ENCODE results near the gene BSND. TPM values are rescaled to one million over a fixed set of nuclear protein-coding genes. Genes with fewer than 3 reads are reported as not detected.

Gene BSND
- total and polyA plus RNA-seq, 2 experiments from 2014 or later = 0.21 to 0.23 TPM

DNA sequence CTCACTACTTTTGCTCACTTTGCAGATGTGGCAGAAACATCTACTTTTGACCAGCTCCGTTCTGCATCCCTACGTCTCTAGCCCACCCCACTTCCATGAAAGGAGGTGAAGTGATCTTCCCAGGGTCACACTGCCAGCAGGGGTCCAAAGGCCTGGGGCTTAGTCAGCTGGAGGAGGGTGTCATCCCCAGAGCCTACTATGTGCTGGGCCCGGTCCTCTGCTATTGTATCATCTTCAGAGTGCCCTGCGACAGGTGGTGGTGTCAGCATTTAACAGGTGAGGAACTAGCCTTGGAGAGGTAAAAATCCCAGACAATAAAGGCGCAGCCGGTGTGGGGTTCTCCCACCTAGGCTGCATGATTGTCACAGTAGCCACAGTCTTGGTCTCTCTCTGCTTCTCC is 5.6 kb upstream of the BSND start:
- no peaks in the 10 kb centered on the region for H3K9me3 ChIP-seq (ENCODE audit: low read depth)
- no peak overlapping the region for H3K4me3 ChIP-seq
- H3K36me3 ChIP-seq (replicated peaks; ENCODE audit: insufficient read depth, low read depth) = no peaks in the 10 kb centered on the region
- H3K79me2 ChIP-seq = no peaks in the 10 kb centered on the region
- no peak overlapping the region for H3K4me2 ChIP-seq
- 89% methylated on average over 6 of the region's 6 CpGs for WGBS (ENCODE audit: low lambda C conversion rate, missing lambda C conversion rate)
- DNase-seq (ENCODE audit: low spot score) = no peak
- H3K9me2 ChIP-seq (replicated peaks; ENCODE audit: insufficient read depth) = no peaks in the 10 kb centered on the region
- H3K27me3 ChIP-seq = peaks cover 26% of the 10 kb centered on the region
- H4K20me1 ChIP-seq (ENCODE audit: insufficient read depth, poor library complexity, severe bottlenecking) = no peaks in the 10 kb centered on the region
- TF ChIP-seq EZH2phosphoT487 (IDR thresholded peaks at IDR 0.05; ENCODE audit: low read depth, severe bottlenecking, unreplicated experiment) = no peak
- no peak for TF ChIP-seq EZH2 (IDR thresholded peaks at IDR 0.05; ENCODE audit: borderline replicate concordance)
- no peak for TF ChIP-seq CTCF (IDR thresholded peaks at IDR 0.05; ENCODE audit: poor library complexity)
- peaks cover 6% of the 10 kb centered on the region for H3K4me1 ChIP-seq (ENCODE audit: insufficient read depth)
- no peak overlapping the region for H3K27ac ChIP-seq
- no peak overlapping the region for H2AFZ ChIP-seq

GRCh38 chr1:54994355-54994990 is 4.3 kb upstream of the BSND start:
- Histone ChIP-seq H3K4me1 (ENCODE audit: insufficient read depth) (peaks cover 6% of the 10 kb centered on the region), H3K27ac (no peak overlapping the region), H4K20me1 (ENCODE audit: insufficient read depth, poor library complexity, severe bottlenecking) (no peaks in the 10 kb centered on the region), H2AFZ (no peak overlapping the region), H3K4me3 (no peak overlapping the region), H3K79me2 (no peaks in the 10 kb centered on the region), H3K27me3 (peaks cover 29% of the 10 kb centered on the region), H3K9me2 (replicated peaks; ENCODE audit: insufficient read depth) (no peaks in the 10 kb centered on the region), H3K36me3 (replicated peaks; ENCODE audit: insufficient read depth, low read depth) (no peaks in the 10 kb centered on the region), H3K9me3 (ENCODE audit: low read depth) (no peaks in the 10 kb centered on the region), H3K4me2 (no peak overlapping the region)
- TF ChIP-seq EZH2phosphoT487 (IDR thresholded peaks at IDR 0.05; ENCODE audit: low read depth, severe bottlenecking, unreplicated experiment) (no peak), CTCF (IDR thresholded peaks at IDR 0.05; ENCODE audit: poor library complexity) (no peak), EZH2 (IDR thresholded peaks at IDR 0.05; ENCODE audit: borderline replicate concordance) (no peak)
- 64% methylated on average over 6 of the region's 6 CpGs for WGBS (ENCODE audit: low lambda C conversion rate, missing lambda C conversion rate)
- no peak for DNase-seq (ENCODE audit: low spot score)

DNA sequence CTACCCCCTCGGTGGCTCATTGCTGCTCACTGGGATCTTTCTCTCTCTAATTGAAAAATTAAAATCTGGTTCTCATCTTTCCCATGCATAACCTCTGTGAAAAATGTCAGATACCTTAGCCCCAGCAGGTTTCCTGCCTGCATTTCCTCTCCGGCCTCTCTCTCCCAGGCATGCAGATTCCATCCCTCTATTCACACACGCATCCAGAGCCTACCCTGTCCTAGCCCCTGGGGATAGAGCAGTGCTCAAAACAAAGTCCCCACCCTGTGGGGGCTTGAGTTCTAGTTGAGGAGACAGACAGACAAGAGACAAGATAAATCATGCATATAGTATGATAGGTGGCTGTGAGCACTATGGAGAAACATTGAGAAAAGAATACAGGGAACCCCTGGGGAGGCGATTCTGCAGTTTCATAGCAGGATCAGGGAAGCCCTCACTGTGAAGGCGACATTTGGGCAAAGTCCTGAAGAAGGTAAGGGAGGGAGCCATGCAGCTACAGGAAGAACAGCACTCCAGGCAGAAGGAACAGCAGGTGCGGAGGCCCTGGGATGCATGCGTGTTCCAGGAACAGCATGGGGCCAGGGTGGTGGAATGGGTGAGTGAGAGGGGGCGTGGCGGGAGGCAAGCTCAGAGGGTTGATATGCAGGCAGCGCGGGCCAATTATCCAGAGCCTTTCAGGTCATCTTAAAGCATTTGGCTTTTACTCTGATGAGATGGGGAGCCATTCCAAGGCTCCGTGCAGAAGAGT is 3.5 kb upstream of the BSND start:
- no peak overlapping the region for H3K27ac ChIP-seq
- no peaks in the 10 kb centered on the region for H3K9me3 ChIP-seq (ENCODE audit: low read depth)
- no peaks in the 10 kb centered on the region for H3K79me2 ChIP-seq
- no peak overlapping the region for H3K4me2 ChIP-seq
- WGBS (ENCODE audit: low lambda C conversion rate, missing lambda C conversion rate) = 54% methylated on average over 12 of the region's 12 CpGs
- no peaks in the 10 kb centered on the region for H3K36me3 ChIP-seq (replicated peaks; ENCODE audit: insufficient read depth, low read depth)
- no peak for DNase-seq (ENCODE audit: low spot score)
- no peaks in the 10 kb centered on the region for H3K9me2 ChIP-seq (replicated peaks; ENCODE audit: insufficient read depth)
- H3K4me3 ChIP-seq = no peak overlapping the region
- H2AFZ ChIP-seq = no peak overlapping the region
- H4K20me1 ChIP-seq (ENCODE audit: insufficient read depth, poor library complexity, severe bottlenecking) = no peaks in the 10 kb centered on the region
- H3K27me3 ChIP-seq = peaks cover 29% of the 10 kb centered on the region
- TF ChIP-seq CTCF (IDR thresholded peaks at IDR 0.05; ENCODE audit: poor library complexity) (no peak), EZH2phosphoT487 (IDR thresholded peaks at IDR 0.05; ENCODE audit: low read depth, severe bottlenecking, unreplicated experiment) (no peak), EZH2 (IDR thresholded peaks at IDR 0.05; ENCODE audit: borderline replicate concordance) (no peak)
- H3K4me1 ChIP-seq (ENCODE audit: insufficient read depth) = peaks cover 6% of the 10 kb centered on the region
